Thyroid gland (tissue), 4 donors: Measurements from ENCODE around the gene LRRC75B.

Source experiments
- POLR2A ChIP-seq, 2 donors: fragments of 450-650 bp; IDR thresholded peaks; one replicate each; pipeline ENCODE4 v1.6.1; 2017; ENCODE audit warnings: antibody characterized with exemption in 2 of 2, mild to moderate bottlenecking in 2 of 2, moderate library complexity in 1 of 2
- TF ChIP-seq, protein P1 (sequence below), 6 experiments: fragments of 200-600 bp in 3 of 6; fragments of 450-650 bp in 3 of 6; sonication (generic) in 3 of 6; IDR thresholded peaks; one replicate each; pipeline ENCODE4 v1.5.1; 2016 to 2019; ENCODE audit warnings: antibody characterized with exemption in 6 of 6, mild to moderate bottlenecking in 2 of 6, inconsistent platforms in 1 of 6, moderate library complexity in 1 of 6

DNA sequence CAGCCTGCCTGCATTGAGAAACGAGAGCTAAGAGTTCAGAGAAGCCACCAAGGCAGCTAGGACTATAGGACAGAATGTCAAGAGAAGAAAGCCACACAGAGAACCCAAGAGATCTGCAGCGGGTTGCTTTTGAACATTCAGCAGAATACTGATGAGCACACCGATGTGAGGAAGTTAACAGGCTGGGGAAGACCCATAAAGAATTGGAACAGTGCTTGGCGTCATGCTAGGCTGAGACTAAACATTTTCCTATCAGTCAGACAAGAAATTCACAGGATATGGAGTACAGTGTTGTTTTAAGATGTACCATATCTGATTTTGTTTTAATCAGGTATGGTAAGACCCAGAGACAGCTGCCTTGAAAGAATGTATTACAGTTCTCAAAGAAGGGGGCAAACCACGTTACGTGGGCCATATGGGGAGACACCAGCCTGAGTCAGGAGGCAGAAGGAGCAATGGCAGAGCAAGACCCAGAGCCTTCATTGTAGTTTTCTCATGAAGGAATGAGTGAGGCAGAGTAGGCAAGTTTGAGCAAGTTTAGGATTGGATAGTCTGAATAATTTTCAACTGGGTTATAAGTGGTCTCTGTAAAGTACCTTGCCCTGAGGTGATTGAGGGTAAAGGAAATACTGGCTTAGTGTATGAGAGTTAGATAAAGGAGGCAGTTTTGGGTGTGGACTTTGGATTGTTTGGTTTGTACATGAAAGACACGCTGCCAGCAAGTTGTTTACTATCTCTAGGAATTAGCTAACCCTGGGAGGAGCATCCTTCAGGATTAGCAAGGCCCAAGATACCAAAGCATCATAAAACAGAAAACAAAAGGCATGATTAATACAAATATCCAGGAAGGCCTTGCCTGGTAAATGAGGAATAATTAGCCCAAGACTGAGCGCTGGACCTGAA lies 14.3 kb downstream of the LRRC75B start:
- TF ChIP-seq, protein P1, sequence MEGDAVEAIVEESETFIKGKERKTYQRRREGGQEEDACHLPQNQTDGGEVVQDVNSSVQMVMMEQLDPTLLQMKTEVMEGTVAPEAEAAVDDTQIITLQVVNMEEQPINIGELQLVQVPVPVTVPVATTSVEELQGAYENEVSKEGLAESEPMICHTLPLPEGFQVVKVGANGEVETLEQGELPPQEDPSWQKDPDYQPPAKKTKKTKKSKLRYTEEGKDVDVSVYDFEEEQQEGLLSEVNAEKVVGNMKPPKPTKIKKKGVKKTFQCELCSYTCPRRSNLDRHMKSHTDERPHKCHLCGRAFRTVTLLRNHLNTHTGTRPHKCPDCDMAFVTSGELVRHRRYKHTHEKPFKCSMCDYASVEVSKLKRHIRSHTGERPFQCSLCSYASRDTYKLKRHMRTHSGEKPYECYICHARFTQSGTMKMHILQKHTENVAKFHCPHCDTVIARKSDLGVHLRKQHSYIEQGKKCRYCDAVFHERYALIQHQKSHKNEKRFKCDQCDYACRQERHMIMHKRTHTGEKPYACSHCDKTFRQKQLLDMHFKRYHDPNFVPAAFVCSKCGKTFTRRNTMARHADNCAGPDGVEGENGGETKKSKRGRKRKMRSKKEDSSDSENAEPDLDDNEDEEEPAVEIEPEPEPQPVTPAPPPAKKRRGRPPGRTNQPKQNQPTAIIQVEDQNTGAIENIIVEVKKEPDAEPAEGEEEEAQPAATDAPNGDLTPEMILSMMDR (IDR thresholded peaks at IDR 0.05) = no peak
- no peak for TF ChIP-seq POLR2A (IDR thresholded peaks at IDR 0.05)
